ENCODE data around the gene NT5DC2.

DNA sequence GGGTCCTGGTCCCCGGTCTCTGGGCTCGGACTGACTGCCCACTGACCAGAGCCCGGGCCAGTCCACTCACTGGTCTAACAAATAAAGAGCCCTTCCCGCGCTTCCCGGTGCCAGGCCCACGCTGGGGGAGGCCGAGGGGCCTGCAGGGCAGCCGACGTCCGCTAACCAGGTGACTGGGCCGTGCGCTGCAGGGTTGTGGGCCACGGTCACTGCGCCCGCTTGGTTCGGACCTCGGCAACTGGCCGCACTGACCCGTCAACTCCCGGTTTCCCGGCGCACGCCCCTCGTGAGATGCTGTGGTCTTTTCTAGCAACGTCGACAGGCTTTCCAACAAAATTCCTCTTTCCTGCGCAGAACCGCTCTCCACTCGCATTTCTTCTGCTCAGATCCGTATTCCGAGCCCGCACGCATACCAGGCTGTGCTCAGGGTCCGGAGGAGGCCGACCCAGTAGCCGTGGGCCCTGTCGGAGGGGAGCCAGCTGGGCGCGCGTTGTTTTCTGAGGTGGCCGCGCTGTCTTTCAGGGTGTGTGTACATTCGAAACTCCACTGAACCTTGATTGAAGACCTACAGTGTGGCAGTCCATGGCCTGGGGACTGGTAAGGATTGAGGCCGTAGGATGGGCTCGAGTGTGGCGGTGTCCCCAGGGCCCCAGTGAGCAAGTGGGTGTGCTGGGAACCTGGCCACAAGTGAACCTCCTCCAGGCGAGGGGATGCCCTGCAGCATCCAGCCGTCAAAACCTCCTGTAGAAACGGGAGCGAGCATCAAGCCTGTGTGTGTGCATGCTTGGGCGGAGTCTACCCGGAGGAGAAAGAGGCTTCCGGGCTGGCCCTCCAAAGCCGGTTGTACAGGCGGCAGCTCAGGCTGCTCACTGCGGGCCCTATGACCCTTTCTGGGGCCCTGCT, 875 bp upstream of the NT5DC2 start:
- TF ChIP-seq, protein P1, sequence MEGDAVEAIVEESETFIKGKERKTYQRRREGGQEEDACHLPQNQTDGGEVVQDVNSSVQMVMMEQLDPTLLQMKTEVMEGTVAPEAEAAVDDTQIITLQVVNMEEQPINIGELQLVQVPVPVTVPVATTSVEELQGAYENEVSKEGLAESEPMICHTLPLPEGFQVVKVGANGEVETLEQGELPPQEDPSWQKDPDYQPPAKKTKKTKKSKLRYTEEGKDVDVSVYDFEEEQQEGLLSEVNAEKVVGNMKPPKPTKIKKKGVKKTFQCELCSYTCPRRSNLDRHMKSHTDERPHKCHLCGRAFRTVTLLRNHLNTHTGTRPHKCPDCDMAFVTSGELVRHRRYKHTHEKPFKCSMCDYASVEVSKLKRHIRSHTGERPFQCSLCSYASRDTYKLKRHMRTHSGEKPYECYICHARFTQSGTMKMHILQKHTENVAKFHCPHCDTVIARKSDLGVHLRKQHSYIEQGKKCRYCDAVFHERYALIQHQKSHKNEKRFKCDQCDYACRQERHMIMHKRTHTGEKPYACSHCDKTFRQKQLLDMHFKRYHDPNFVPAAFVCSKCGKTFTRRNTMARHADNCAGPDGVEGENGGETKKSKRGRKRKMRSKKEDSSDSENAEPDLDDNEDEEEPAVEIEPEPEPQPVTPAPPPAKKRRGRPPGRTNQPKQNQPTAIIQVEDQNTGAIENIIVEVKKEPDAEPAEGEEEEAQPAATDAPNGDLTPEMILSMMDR (IDR thresholded peaks at IDR 0.05), result no peak
- TF ChIP-seq POLR2A (IDR thresholded peaks at IDR 0.05), result no peak

Data from testis (tissue), 2 donors.